OCI-LY3 (cell line): ENCODE measurements around the gene ZNF17.
A peak's percentile ranks its signal among the peaks of the same experiment; 100 is the strongest.

Source experiments
- H2AFZ ChIP-seq: fragments of 200-600, 300-600 bp; shearing (Covaris generic); 2 replicates; pipeline ENCODE4 v1.6.0; 2014; ENCODE audit warnings: antibody characterized with exemption, low read depth, low read length
- H3K27ac ChIP-seq: fragments of 200-600, 300-600 bp; sonication (generic); 2 replicates; pipeline ENCODE4 v1.5.1; 2014; ENCODE audit warnings: mild to moderate bottlenecking, low read length, moderate library complexity, mixed read lengths
- H3K27me3 ChIP-seq: fragments of 200-600, 300-600 bp; sonication (generic); 2 replicates; pipeline ENCODE4 v1.6.1; 2014; ENCODE audit warnings: low read depth, low read length, mixed read lengths
- H3K36me3 ChIP-seq: fragments of 200-600, 300-600 bp; sonication (generic); replicated peaks from 2 replicates; pipeline ENCODE3; 2014; ENCODE audit warnings: low read depth, low read length, mixed read lengths
- H3K4me1 ChIP-seq: fragments of 300-600, 200-600 bp; sonication (generic); 2 replicates; pipeline ENCODE4 v1.6.1; 2014; ENCODE audit warnings: low read length, mixed read lengths
- H3K4me2 ChIP-seq: fragments of 200-600, 300-600 bp; sonication (generic); 2 replicates; pipeline ENCODE4 v1.6.1; 2014; ENCODE audit warnings: low read length, mixed read lengths
- H3K4me3 ChIP-seq: fragments of 300-600, 200-600 bp; sonication (generic); 2 replicates; pipeline ENCODE4 v1.5.1; 2014; ENCODE audit warnings: antibody characterized with exemption, mild to moderate bottlenecking, low read length, moderate library complexity
- H3K79me2 ChIP-seq: fragments of 300-600, 200-600 bp; shearing (Covaris generic); 2 replicates; pipeline ENCODE4 v1.6.1; 2014; ENCODE audit warnings: mild to moderate bottlenecking, low read length, mixed read lengths
- H3K9ac ChIP-seq: fragments of 300-600, 200-600 bp; shearing (Covaris generic); 2 replicates; pipeline ENCODE4 v1.6.0; 2014; ENCODE audit warnings: mild to moderate bottlenecking, low read length, moderate library complexity
- H3K9me3 ChIP-seq: fragments of 200-600, 300-600 bp; shearing (Covaris generic); 2 replicates; pipeline ENCODE4 v1.6.1; 2014; ENCODE audit warnings: low read length, mixed read lengths; ENCODE audit not compliant: insufficient read depth
- H4K20me1 ChIP-seq: fragments of 200-600, 300-600 bp; sonication (generic); 2 replicates; pipeline ENCODE4 v1.6.1; 2016; ENCODE audit warnings: low read length, mixed read lengths; ENCODE audit not compliant: insufficient read depth
- CTCF ChIP-seq: fragments of 200-600, 300-600 bp; sonication (generic); IDR thresholded peaks from 2 replicates; pipeline ENCODE4 v1.5.1; 2014; ENCODE audit warnings: antibody characterized with exemption, low read length, low read depth
- EZH2phosphoT487 ChIP-seq: fragments of 200-600 bp; shearing (Covaris generic); IDR thresholded peaks from 2 replicates; pipeline ENCODE4 v1.6.1; 2018; ENCODE audit warnings: antibody characterized with exemption, mixed run types, low read depth

ZNF17 gene

GRCh38 chr19:57377498-57378146, 33.3 kb upstream of the ZNF17 start:
- Histone ChIP-seq H3K4me1 (peaks cover 14% of the 10 kb centered on the region), H3K36me3 (peaks cover 64% of the 10 kb centered on the region), H3K9me3 (peaks cover 32% of the 10 kb centered on the region), H2AFZ (no peak overlapping the region), H3K4me2 (no peak overlapping the region), H3K9ac (no peak overlapping the region), H3K4me3 (no peak overlapping the region), H3K79me2 (no peaks in the 10 kb centered on the region), H4K20me1 (no peaks in the 10 kb centered on the region), H3K27me3 (no peaks in the 10 kb centered on the region), H3K27ac (no peak overlapping the region)
- TF ChIP-seq EZH2phosphoT487 (no peak), CTCF (no peak)

GRCh38 chr19:57380923-57381322, 30.0 kb upstream of the ZNF17 start:
- peak overlapping the region; percentile 78 for H3K27ac ChIP-seq
- H3K36me3 ChIP-seq = peaks cover 38% of the 10 kb centered on the region
- H3K4me2 ChIP-seq = peak overlapping the region; percentile 53
- peak overlapping the region; percentile 23; the same call in 1 of the 2 replicates for H3K9ac ChIP-seq
- H3K27me3 ChIP-seq = no peaks in the 10 kb centered on the region
- H3K79me2 ChIP-seq = no peaks in the 10 kb centered on the region
- no peaks in the 10 kb centered on the region for H4K20me1 ChIP-seq
- H3K4me1 ChIP-seq = peaks cover 21% of the 10 kb centered on the region
- peak overlapping the region; percentile 32 for H3K4me3 ChIP-seq
- TF ChIP-seq EZH2phosphoT487 (no peak), CTCF (no peak)
- peaks cover 32% of the 10 kb centered on the region for H3K9me3 ChIP-seq
- H2AFZ ChIP-seq = peak overlapping the region; percentile 26; the same call in 1 of the 2 replicates

GRCh38 chr19:57382806-57383488, 28.0 kb upstream of the ZNF17 start:
- H3K27ac ChIP-seq = no peak overlapping the region
- no peak overlapping the region for H3K4me3 ChIP-seq
- no peaks in the 10 kb centered on the region for H3K79me2 ChIP-seq
- H3K9me3 ChIP-seq = peaks cover 18% of the 10 kb centered on the region; the same call in 1 of the 2 replicates
- no peak overlapping the region for H3K4me2 ChIP-seq
- TF ChIP-seq EZH2phosphoT487 = no peak
- TF ChIP-seq CTCF = no peak
- H2AFZ ChIP-seq = no peak overlapping the region
- no peak overlapping the region for H3K9ac ChIP-seq
- no peaks in the 10 kb centered on the region for H4K20me1 ChIP-seq
- H3K36me3 ChIP-seq = peaks cover 22% of the 10 kb centered on the region
- H3K27me3 ChIP-seq = no peaks in the 10 kb centered on the region
- peaks cover 21% of the 10 kb centered on the region for H3K4me1 ChIP-seq

GRCh38 chr19:57389194-57389729, 21.7 kb upstream of the ZNF17 start:
- peak overlapping the region; percentile 55 for H3K27ac ChIP-seq
- peak overlapping the region; percentile 56 for H3K9ac ChIP-seq
- TF ChIP-seq EZH2phosphoT487 (no peak), CTCF (no peak)

More at GRCh38 chr19:57389194-57389729, 21.7 kb upstream of the ZNF17 start:
- H3K4me1 ChIP-seq = peaks cover 22% of the 10 kb centered on the region
- H4K20me1 ChIP-seq = 0 out of 2 replicates have a peak, but pooled peaks cover 6% of the 10 kb centered on the region
- H3K9me3 ChIP-seq = no peaks in the 10 kb centered on the region
- H3K79me2 ChIP-seq = peaks cover 42% of the 10 kb centered on the region
- peak overlapping the region; percentile 80 for H2AFZ ChIP-seq
- peak overlapping the region; percentile 87 for H3K4me3 ChIP-seq
- H3K36me3 ChIP-seq = peaks cover 13% of the 10 kb centered on the region
- no peaks in the 10 kb centered on the region for H3K27me3 ChIP-seq
- peak overlapping the region; percentile 64 for H3K4me2 ChIP-seq
